ENCODE measurements around the gene PTTG1IP.

DNA sequence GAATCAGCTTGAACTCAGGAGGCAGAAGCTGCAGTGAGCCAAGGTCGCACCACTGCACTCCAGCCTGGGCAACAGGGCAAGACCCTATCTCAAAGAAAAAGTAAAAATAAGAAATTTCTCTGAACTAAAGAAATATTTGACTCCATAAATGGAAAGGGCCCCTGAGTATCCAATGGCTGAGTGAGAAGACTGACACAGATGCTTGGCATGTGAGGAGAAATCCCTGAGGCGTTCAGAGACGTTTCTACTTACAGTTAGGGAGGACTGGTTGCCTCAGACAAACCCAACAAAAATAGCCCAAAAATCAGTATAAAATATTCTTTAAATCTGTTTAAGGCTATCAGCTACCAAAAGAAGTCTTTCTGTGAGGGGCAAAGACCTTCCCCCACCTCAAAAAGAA lies 52.6 kb downstream of the PTTG1IP start:
- TF ChIP-seq CTCF (IDR thresholded peaks at IDR 0.05) (no peak), POLR2A (IDR thresholded peaks at IDR 0.05) (no peak), EP300 (IDR thresholded peaks at IDR 0.05) (no peak), POLR2AphosphoS5 (IDR thresholded peaks at IDR 0.05) (no peak)

Data from upper lobe of left lung (tissue), 4 donors.